NCI-H146 treated with DMSO at 0.1 percent for 48 hours (cell line): ENCODE measurements around the gene LMBRD1.
A peak's percentile ranks its signal among the peaks of the same experiment; 100 is the strongest.
"Not testable (repeated sequence)": the region's sequence is repeated elsewhere in the genome, so short reads cannot be mapped to it uniquely, and the experiment has no call there.

ENCODE experiments used
- DNase-seq: peaks from one replicate; lab custom pipeline; 2025; ENCODE audit not compliant: unreplicated experiment; lab: John Stamatoyannopoulos, UW

The LMBRD1 gene

GRCh38 chr6:69796642-69797390, at the start of gene LMBRD1:
Gene LMBRD1 (minus strand): TSS chr6:69797010. CDS start chr6:69796881, 129 bp downstream.
- DNase-seq: peak; percentile 87

- no peak for DNase-seq
These were observed 49.5 kb upstream of the LMBRD1 start for GRCh38 chr6:69846312-69846711.

GRCh38 chr6:69843189-69843588, 46.4 kb upstream of the LMBRD1 start:
- DNase-seq: no peak

- no peak for DNase-seq
These were observed 45.1 kb upstream of the LMBRD1 start for GRCh38 chr6:69841862-69842261.

- peak; percentile 8 for DNase-seq
These were observed 38.8 kb upstream of the LMBRD1 start for GRCh38 chr6:69835414-69836179.

GRCh38 chr6:69832558-69832957, 35.7 kb upstream of the LMBRD1 start:
- no peak for DNase-seq

GRCh38 chr6:69827276-69827893, 30.6 kb upstream of the LMBRD1 start:
- no peak for DNase-seq

- no peak for DNase-seq
These were observed 29.1 kb upstream of the LMBRD1 start for GRCh38 chr6:69825904-69826303.

GRCh38 chr6:69824355-69824754, 27.5 kb upstream of the LMBRD1 start:
- not testable (repeated sequence) for DNase-seq

- DNase-seq: no peak
These were observed 23.6 kb upstream of the LMBRD1 start for GRCh38 chr6:69820438-69820837.

- no peak for DNase-seq
These were observed 23.2 kb upstream of the LMBRD1 start for GRCh38 chr6:69820018-69820417.

GRCh38 chr6:69819138-69819537, 22.3 kb upstream of the LMBRD1 start:
- DNase-seq: no peak

GRCh38 chr6:69818223-69818930, 21.6 kb upstream of the LMBRD1 start:
- no peak for DNase-seq

GRCh38 chr6:69817358-69817757, 20.5 kb upstream of the LMBRD1 start:
- DNase-seq: no peak

GRCh38 chr6:69816569-69816968, 19.8 kb upstream of the LMBRD1 start:
- no peak for DNase-seq

GRCh38 chr6:69816026-69816425, 19.2 kb upstream of the LMBRD1 start:
- DNase-seq: no peak

- no peak for DNase-seq
These were observed 16.7 kb upstream of the LMBRD1 start for GRCh38 chr6:69813508-69813907.

GRCh38 chr6:69812746-69813427, 16.1 kb upstream of the LMBRD1 start:
- no peak for DNase-seq

- DNase-seq: no peak
These were observed 6.2 kb upstream of the LMBRD1 start for GRCh38 chr6:69802995-69803394.

- DNase-seq: no peak
These were observed 4.9 kb upstream of the LMBRD1 start for GRCh38 chr6:69801711-69802110.

GRCh38 chr6:69801225-69801624, 4.4 kb upstream of the LMBRD1 start:
- DNase-seq: no peak
